CD4-positive, alpha-beta memory T cell (primary cell): ENCODE measurements around the gene USP4. TPM values are rescaled to one million over a fixed set of nuclear protein-coding genes. Genes with fewer than 3 reads are reported as not detected.
"Not testable (repeated sequence)": the region's sequence is repeated elsewhere in the genome, so short reads cannot be mapped to it uniquely, and the experiment has no call there.

Experiments
- CTCF ChIA-PET: fragments of 350-600 bp; sonication (Branson Sonifier 250); formaldehyde crosslinking; loops from one replicate; lab custom pipeline; 2021; ENCODE audit warnings: inconsistent platforms; ENCODE audit not compliant: partially characterized antibody; lab: Charles Lee
- POLR2A ChIA-PET: fragments of 350-600 bp; sonication (Branson Sonifier 250); formaldehyde crosslinking; loops from one replicate; lab custom pipeline; 2021; ENCODE audit not compliant: partially characterized antibody; lab: Charles Lee
- DNase-seq, 5 donors: peaks; one replicate each; pipeline versions ENCODE4 v3.0.0 to v3.0.0-alpha.2; 2020 to 2022; ENCODE audit warnings: mixed read lengths in 1 of 5
- H3K27ac ChIP-seq: one replicate; pipeline ENCODE4 v1.7.0; 2013; ENCODE audit warnings: low read depth, low read length
- H3K27me3 ChIP-seq: 2 replicates; pipeline ENCODE4 v1.7.0; 2013; ENCODE audit warnings: mild to moderate bottlenecking, low read length, moderate library complexity; ENCODE audit not compliant: insufficient read depth
- H3K36me3 ChIP-seq: 2 replicates; pipeline ENCODE4 v1.7.0; 2013; ENCODE audit warnings: mild to moderate bottlenecking, low read length, moderate library complexity; ENCODE audit not compliant: insufficient read depth
- H3K4me1 ChIP-seq: 2 replicates; pipeline ENCODE4 v1.7.0; 2013; ENCODE audit warnings: mild to moderate bottlenecking, low read length, moderate library complexity; ENCODE audit not compliant: insufficient read depth
- H3K4me3 ChIP-seq, 2 donors: one replicate each; pipeline ENCODE4 v1.7.0; 2013; ENCODE audit warnings: low read length in 2 of 2, mild to moderate bottlenecking in 1 of 2
- H3K9me3 ChIP-seq, 2 donors: one replicate each; pipeline ENCODE4 v1.7.0; 2013; ENCODE audit warnings: low read length in 2 of 2, control low read depth in 1 of 2; ENCODE audit not compliant: control insufficient read depth in 1 of 2
- H3K27ac Mint-ChIP-seq, 7 donors: one replicate each; pipeline ENCODE4 v1.8.0; 2020 to 2021; ENCODE audit warnings: mixed read lengths in 7 of 7, mild to moderate bottlenecking in 6 of 7, inconsistent platforms in 3 of 7, moderate library complexity in 3 of 7
- H3K27me3 Mint-ChIP-seq, 2 donors: one replicate each; pipeline ENCODE4 v1.8.0; 2020 to 2021; ENCODE audit warnings: mixed read lengths in 2 of 2
- H3K36me3 Mint-ChIP-seq, 2 donors: one replicate each; pipeline ENCODE4 v1.8.0; 2020 to 2021; ENCODE audit warnings: mixed read lengths in 2 of 2, inconsistent platforms in 1 of 2, mild to moderate bottlenecking in 1 of 2
- H3K4me1 Mint-ChIP-seq, 4 donors: one replicate each; pipeline ENCODE4 v1.8.0; 2020 to 2021; ENCODE audit warnings: mixed read lengths in 4 of 4, mild to moderate bottlenecking in 1 of 4
- H3K4me3 Mint-ChIP-seq, 8 donors: one replicate each; pipeline ENCODE4 v1.8.0; 2020 to 2021; ENCODE audit warnings: mixed read lengths in 8 of 8, mild to moderate bottlenecking in 7 of 8, moderate library complexity in 6 of 8, inconsistent platforms in 3 of 8
- H3K9me3 Mint-ChIP-seq, 8 donors: one replicate each; pipeline ENCODE4 v1.8.0; 2020 to 2021; ENCODE audit warnings: mixed read lengths in 8 of 8, mild to moderate bottlenecking in 5 of 8, inconsistent platforms in 3 of 8, moderate library complexity in 1 of 8
- intact Hi-C: fragments of 100-400 bp; cut with micrococcal nuclease; formaldehyde crosslinking; loops from one replicate; pipeline ENCODE4 v1.15.1; 2023
- polyA plus RNA-seq, 2 donors: library from polyadenylated mRNA; unstranded; fragments of 300-500 nt; fragmentation: Illumina TruSeq; gene quantifications; one replicate each; pipeline ENCODE4 v1.2.3, GENCODE V29; 2021
- total RNA-seq, 2 experiments: library from RNA; stranded (reverse); gene quantifications; one replicate each; pipeline ENCODE4 v1.2.3, GENCODE V29; 2021

Gene USP4
- total and polyA plus RNA-seq, 4 experiments from 2014 or later, result 73.2 to 114 (median 93.0) TPM

- POLR2A ChIA-PET, result interaction anchor here (1.1 to 4.1 kb wide), 2 partner anchors 12 to 59 kb away, joined by 3 to 33 read pairs; partner anchors contain the start of gene USP4
- H3K9me3 Mint-ChIP-seq, result peaks cover 0 to 1% (median 0%) of the 10 kb centered on the region in 8 donors
- CTCF ChIA-PET, result interaction anchor here (1.5 to 2.5 kb wide), 2 partner anchors 10 to 12 kb away, joined by 7 to 10 read pairs; partner anchors contain the start of gene USP4
- H3K36me3 Mint-ChIP-seq, result peaks cover 5 to 8% of the 10 kb centered on the region in 2 donors
- no peak overlapping the region for H3K27ac ChIP-seq
- peaks cover 20% of the 10 kb centered on the region for H3K4me1 ChIP-seq
- no peaks in the 10 kb centered on the region for H3K27me3 ChIP-seq
- intact Hi-C loops, result loop anchor here (1.0 kb wide), 1 partner anchor 12 kb away; the partner anchor contains the start of gene USP4
- no peaks in the 10 kb centered on the region for H3K9me3 ChIP-seq
- H3K4me1 Mint-ChIP-seq, result peaks cover 11 to 32% (median 23%) of the 10 kb centered on the region in 4 donors
- peak overlapping the region in 1 of 8 donors; percentile 14 for H3K4me3 Mint-ChIP-seq
- DNase-seq, result no peak
- peak overlapping the region in 6 of 7 donors; percentile 15 to 84 (median 74) for H3K27ac Mint-ChIP-seq
- no peak overlapping the region for H3K4me3 ChIP-seq
- no peaks in the 10 kb centered on the region for H3K36me3 ChIP-seq
- H3K27me3 Mint-ChIP-seq, result no peaks in the 10 kb centered on the region
Measured at GRCh38 chr3:49352281-49352680, 12.4 kb upstream of the USP4 start.

GRCh38 chr3:49351521-49352011 lies 11.7 kb upstream of the USP4 start:
- H3K36me3 ChIP-seq, result no peaks in the 10 kb centered on the region
- no peak overlapping the region for H3K27ac ChIP-seq
- CTCF ChIA-PET, result interaction anchor here (0.8 to 2.5 kb wide), 3 partner anchors 9 to 11 kb away, joined by 6 to 10 read pairs (median 7); partner anchors contain the start of gene USP4
- no peak overlapping the region for H3K4me3 ChIP-seq
- intact Hi-C loops, result loop anchor here (1.0 kb wide), 1 partner anchor 11 kb away; the partner anchor contains the start of gene USP4
- POLR2A ChIA-PET, result interaction anchor here (1.1 to 4.1 kb wide), 3 partner anchors 9 to 59 kb away, joined by 3 to 33 read pairs (median 3); partner anchors contain the start of gene USP4
- Mint-ChIP-seq H3K27me3 (no peaks in the 10 kb centered on the region), H3K4me3 (peak overlapping the region in 5 of 8 donors; percentile 5 to 57 (median 16)), H3K27ac (peak overlapping the region; percentile 36 to 84 (median 52)), H3K9me3 (peaks cover 0 to 1% (median 0%) of the 10 kb centered on the region in 8 donors), H3K4me1 (peaks cover 10 to 30% (median 19%) of the 10 kb centered on the region in 4 donors), H3K36me3 (peaks cover 5% of the 10 kb centered on the region in 2 donors)
- no peaks in the 10 kb centered on the region for H3K9me3 ChIP-seq
- H3K27me3 ChIP-seq, result no peaks in the 10 kb centered on the region
- DNase-seq, result no peak
- H3K4me1 ChIP-seq, result peaks cover 13% of the 10 kb centered on the region

GRCh38 chr3:49349348-49350114 lies 9.7 kb upstream of the USP4 start:
- no peak overlapping the region for H3K4me3 ChIP-seq
- intact Hi-C loops, result loop anchor here (10.0 kb wide), 1 partner anchor 325 kb away; the partner anchor contains the start of genes IMPDH2 and NDUFAF3

GRCh38 chr3:49348361-49348760 lies 8.5 kb upstream of the USP4 start:
- H3K4me3 Mint-ChIP-seq, H3K27ac Mint-ChIP-seq, H3K9me3 Mint-ChIP-seq, H3K36me3 Mint-ChIP-seq, H3K4me3 ChIP-seq, H3K9me3 ChIP-seq, H3K36me3 ChIP-seq, DNase-seq, H3K27me3 Mint-ChIP-seq, H3K27me3 ChIP-seq, H3K27ac ChIP-seq: not testable (repeated sequence)
- H3K4me1 ChIP-seq, result peaks cover 14% of the 10 kb centered on the region
- H3K4me1 Mint-ChIP-seq, result peaks cover 10 to 26% (median 18%) of the 10 kb centered on the region in 4 donors
- ChIA-PET CTCF (interaction anchor here (1.3 kb wide), 1 partner anchor 8 kb away, joined by 6 read pairs; the partner anchor contains the start of gene USP4), POLR2A (interaction anchor here (1.3 kb wide), 1 partner anchor 8 kb away, joined by 4 read pairs; the partner anchor contains the start of gene USP4)
- intact Hi-C loops, result loop anchor here (10.0 kb wide), 1 partner anchor 324 kb away; the partner anchor contains the start of genes IMPDH2 and NDUFAF3

More at GRCh38 chr3:49349348-49350114, 9.7 kb upstream of the USP4 start:
- CTCF ChIA-PET, result interaction anchor here (1.3 kb wide), 1 partner anchor 10 kb away, joined by 6 read pairs; the partner anchor contains the start of gene USP4
- Histone ChIP-seq H3K27ac (no peak overlapping the region), H3K27me3 (no peaks in the 10 kb centered on the region), H3K9me3 (no peaks in the 10 kb centered on the region), H3K36me3 (no peaks in the 10 kb centered on the region), H3K4me1 (peaks cover 14% of the 10 kb centered on the region)
- Mint-ChIP-seq H3K27me3 (no peaks in the 10 kb centered on the region), H3K9me3 (no peaks in the 10 kb centered on the region), H3K4me1 (peaks cover 10 to 31% (median 19%) of the 10 kb centered on the region in 4 donors), H3K27ac (no peak overlapping the region), H3K36me3 (peaks cover 0 to 2% of the 10 kb centered on the region in 2 donors), H3K4me3 (no peak overlapping the region)
- no peak for DNase-seq
- POLR2A ChIA-PET, result interaction anchor here (1.3 to 4.1 kb wide), 3 partner anchors 9 kb away, joined by 4 to 33 read pairs (median 4); partner anchors contain the start of gene USP4

- Mint-ChIP-seq H3K9me3 (no peaks in the 10 kb centered on the region), H3K27me3 (no peaks in the 10 kb centered on the region), H3K36me3 (no peaks in the 10 kb centered on the region), H3K4me1 (peaks cover 12 to 20% (median 16%) of the 10 kb centered on the region in 4 donors), H3K4me3 (no peak overlapping the region), H3K27ac (peak overlapping the region in 2 of 7 donors; percentile 48 to 79)
- DNase-seq, result no peak
- Histone ChIP-seq H3K9me3 (no peaks in the 10 kb centered on the region), H3K4me1 (peaks cover 14% of the 10 kb centered on the region), H3K27me3 (no peaks in the 10 kb centered on the region), H3K27ac (no peak overlapping the region), H3K36me3 (no peaks in the 10 kb centered on the region), H3K4me3 (no peak overlapping the region)
- CTCF ChIA-PET, result interaction anchor here (0.7 kb wide), 1 partner anchor 734 kb away, joined by 3 read pairs; no protein-coding TSS in a partner anchor
- POLR2A ChIA-PET, result no interaction called here
- intact Hi-C loops, result loop anchor here (10.0 kb wide), 1 partner anchor 322 kb away; the partner anchor contains the start of genes IMPDH2 and NDUFAF3
Measured at GRCh38 chr3:49346797-49347251, 7.0 kb upstream of the USP4 start.

GRCh38 chr3:49343163-49343562 lies 3.3 kb upstream of the USP4 start:
- H3K36me3 ChIP-seq, result no peaks in the 10 kb centered on the region
- Mint-ChIP-seq H3K27me3 (no peaks in the 10 kb centered on the region), H3K9me3 (no peaks in the 10 kb centered on the region), H3K4me1 (peaks cover 23 to 46% (median 36%) of the 10 kb centered on the region in 4 donors), H3K4me3 (no peak overlapping the region), H3K36me3 (peaks cover 3 to 7% of the 10 kb centered on the region in 2 donors), H3K27ac (peak overlapping the region in 3 of 7 donors; percentile 12 to 60 (median 16))
- no peak overlapping the region for H3K4me3 ChIP-seq
- CTCF ChIA-PET, result interaction anchor here (0.7 to 2.2 kb wide), 5 partner anchors 9 to 178 kb away, joined by 3 to 7 read pairs (median 6); no protein-coding TSS in a partner anchor
- H3K27ac ChIP-seq, result no peak overlapping the region
- intact Hi-C loops, result loop anchor here (5.0 to 10.0 kb wide), 2 partner anchors 318 to 329 kb away; partner anchors contain the start of genes APEH, IMPDH2 and NDUFAF3
- no peak for DNase-seq
- POLR2A ChIA-PET, result interaction anchor here (0.9 kb wide), 1 partner anchor 14 kb away, joined by 4 read pairs; no protein-coding TSS in a partner anchor
- no peaks in the 10 kb centered on the region for H3K9me3 ChIP-seq
- H3K4me1 ChIP-seq, result peaks cover 42% of the 10 kb centered on the region
- H3K27me3 ChIP-seq, result no peaks in the 10 kb centered on the region
